ENCODE measurements around the gene NXN.

Gene NXN

DNA sequence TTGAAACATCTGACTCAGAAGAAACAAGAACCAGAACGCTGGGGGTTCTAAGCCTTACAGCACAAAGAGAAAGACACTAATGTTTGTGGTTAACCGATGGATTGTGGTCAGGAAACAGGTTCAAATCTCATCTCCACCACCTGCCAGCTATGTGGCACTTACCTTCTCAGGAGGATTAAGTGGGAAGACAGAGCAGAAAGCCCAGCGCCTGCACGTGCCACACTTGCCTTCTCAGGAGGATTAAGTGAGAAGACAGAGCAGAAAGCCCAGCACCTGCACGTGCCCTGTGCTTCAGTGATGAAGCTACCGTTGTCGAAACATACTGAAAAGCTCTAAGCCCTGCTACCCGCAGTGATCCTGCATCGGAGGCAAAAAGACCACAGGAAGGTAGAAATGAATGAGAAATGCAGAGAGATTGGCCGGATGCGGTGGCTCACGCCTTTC is 90.6 kb downstream of the NXN start:
- no peak for DNase-seq (ENCODE audit: low spot score)
- TF ChIP-seq, protein P1, sequence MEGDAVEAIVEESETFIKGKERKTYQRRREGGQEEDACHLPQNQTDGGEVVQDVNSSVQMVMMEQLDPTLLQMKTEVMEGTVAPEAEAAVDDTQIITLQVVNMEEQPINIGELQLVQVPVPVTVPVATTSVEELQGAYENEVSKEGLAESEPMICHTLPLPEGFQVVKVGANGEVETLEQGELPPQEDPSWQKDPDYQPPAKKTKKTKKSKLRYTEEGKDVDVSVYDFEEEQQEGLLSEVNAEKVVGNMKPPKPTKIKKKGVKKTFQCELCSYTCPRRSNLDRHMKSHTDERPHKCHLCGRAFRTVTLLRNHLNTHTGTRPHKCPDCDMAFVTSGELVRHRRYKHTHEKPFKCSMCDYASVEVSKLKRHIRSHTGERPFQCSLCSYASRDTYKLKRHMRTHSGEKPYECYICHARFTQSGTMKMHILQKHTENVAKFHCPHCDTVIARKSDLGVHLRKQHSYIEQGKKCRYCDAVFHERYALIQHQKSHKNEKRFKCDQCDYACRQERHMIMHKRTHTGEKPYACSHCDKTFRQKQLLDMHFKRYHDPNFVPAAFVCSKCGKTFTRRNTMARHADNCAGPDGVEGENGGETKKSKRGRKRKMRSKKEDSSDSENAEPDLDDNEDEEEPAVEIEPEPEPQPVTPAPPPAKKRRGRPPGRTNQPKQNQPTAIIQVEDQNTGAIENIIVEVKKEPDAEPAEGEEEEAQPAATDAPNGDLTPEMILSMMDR (IDR thresholded peaks at IDR 0.05; ENCODE audit: extremely low read depth, insufficient read depth, missing control alignments), result no peak
- in situ Hi-C loops (cut with MboI; ENCODE audit: low pct_unique_long_range_greater_than_20kb, low sequenced_read_pairs, unreplicated experiment), result no loop called here

DNA sequence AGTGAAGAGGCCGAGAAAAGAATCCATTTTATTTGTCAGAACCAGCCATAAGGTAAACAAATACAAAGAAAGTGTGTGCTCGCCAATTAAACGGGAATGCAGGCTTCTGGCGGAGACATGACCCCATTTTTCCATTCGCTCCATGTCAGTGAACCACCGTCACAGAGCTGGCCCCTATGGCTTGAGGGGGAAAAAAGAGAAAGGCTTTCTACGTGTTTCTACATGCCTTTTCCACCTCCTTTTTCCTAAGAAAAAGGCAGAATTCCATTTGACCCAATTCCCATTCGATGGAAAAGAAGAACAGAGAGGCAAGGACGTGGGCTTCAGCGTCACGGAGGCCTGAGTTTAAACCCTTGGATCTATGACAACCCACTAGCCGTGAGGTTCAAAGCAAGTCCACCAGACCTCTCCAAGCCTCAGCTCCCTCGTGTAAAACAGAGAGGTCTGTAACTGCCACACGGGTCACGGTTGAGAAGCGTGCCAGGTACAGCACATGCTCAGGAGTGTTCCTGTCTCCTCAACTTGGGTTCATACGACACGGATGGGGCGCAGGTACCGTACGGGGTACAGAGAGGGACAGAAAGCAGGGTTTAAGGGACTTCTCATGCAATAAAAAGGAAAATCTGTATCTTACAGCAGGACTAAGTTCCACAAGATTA is 91.9 kb downstream of the NXN start:
- DNase-seq (ENCODE audit: low spot score), result no peak
- TF ChIP-seq, protein P1 (IDR thresholded peaks at IDR 0.05; ENCODE audit: extremely low read depth, insufficient read depth, missing control alignments), result no peak
- in situ Hi-C loops (cut with MboI; ENCODE audit: low pct_unique_long_range_greater_than_20kb, low sequenced_read_pairs, unreplicated experiment), result no loop called here

DNA sequence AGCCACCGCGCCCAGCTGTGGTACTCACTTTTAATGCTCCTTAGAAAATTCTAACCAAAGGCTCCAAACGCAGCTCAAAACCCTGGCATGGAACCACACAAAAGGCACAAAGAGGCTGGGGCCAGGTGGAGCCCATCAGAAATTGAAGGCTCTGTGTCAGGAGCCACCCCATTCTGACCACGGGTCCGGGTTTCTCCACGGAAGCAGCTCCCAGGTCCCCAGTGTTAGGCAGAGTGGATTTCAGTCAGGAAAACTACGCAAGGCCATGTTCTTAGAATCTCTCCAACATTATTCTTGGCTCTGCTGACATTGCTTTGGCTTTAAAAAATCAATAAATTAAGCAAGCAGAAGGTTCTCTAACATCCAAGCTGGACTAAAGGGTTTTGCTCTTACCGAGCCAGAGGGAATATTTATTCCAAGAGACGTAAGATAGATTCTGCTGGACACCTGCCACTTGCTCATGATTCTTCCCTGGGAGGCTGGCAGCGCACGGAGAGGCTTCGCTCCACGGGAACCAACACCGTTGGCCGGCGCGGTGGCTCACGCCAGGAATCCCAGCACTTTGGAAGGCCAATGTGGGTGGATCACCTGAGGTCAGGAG is 93.5 kb downstream of the NXN start:
- in situ Hi-C loops (cut with MboI; ENCODE audit: low pct_unique_long_range_greater_than_20kb, low sequenced_read_pairs, unreplicated experiment), result no loop called here
- TF ChIP-seq, protein P1 (IDR thresholded peaks at IDR 0.05; ENCODE audit: extremely low read depth, insufficient read depth, missing control alignments), result no peak

DNA sequence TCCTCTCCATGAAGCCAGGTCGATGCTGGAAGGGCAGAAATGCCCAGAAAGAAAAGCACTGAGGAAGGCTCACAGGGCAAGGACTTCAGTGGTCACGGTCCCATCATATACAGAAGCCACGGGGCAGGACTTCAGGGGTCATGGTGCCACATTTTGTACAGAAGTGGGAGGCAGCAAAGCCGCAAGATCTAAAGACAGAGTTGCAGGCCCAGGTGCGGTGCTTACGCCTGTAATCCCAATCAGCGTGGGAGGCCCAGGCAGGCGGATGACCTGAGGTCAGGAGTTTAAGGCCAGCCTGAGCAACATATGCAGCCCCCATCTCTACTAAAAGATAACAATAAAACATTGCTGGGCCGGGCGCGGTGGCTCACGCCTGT is 96.0 kb downstream of the NXN start:
- no peak for DNase-seq (ENCODE audit: low spot score)
- in situ Hi-C loops (cut with MboI; ENCODE audit: low pct_unique_long_range_greater_than_20kb, low sequenced_read_pairs, unreplicated experiment), result no loop called here
- TF ChIP-seq, protein P1 (IDR thresholded peaks at IDR 0.05; ENCODE audit: extremely low read depth, insufficient read depth, missing control alignments), result no peak

More for the DNA sequence above, 93.5 kb downstream of the NXN start:
- DNase-seq (ENCODE audit: low spot score), result no peak

DNA sequence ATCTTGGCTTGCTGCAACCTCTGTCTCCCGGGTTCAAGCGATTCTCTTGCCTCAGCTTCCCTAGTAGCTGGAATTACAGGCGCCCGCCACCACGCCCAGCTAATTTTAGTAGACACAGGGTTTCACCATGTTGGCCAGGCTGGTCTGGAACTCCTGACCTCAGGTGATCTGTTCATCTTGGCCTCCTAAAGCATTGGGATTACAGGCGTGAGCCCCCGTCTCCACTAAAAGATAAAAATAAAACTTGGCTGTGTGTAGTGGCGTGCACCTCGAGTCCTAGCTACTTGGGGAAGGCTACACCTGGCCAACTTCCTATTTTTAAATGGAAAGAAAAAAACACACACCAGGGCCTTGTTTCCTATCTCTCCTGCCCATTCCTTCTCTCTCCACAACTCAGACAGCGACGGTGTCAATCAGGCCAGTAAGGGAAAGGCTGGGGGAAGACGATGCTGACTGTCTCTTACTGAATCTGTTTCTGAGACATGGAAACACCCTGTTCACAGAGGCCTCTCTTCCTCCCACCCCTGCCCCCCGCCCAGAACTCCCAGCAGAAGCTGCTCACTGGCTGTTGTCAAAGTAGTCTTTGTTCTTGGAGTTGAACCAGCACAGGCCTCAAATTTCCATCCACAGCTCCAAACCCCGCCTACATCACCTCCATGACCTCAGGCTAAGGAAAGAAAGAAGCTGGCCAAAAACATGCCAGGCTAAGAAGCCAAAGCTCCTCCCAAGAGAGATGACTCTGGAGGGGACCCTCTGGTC is 96.6 kb downstream of the NXN start:
- TF ChIP-seq, protein P1 (IDR thresholded peaks at IDR 0.05; ENCODE audit: extremely low read depth, insufficient read depth, missing control alignments), result no peak
- DNase-seq (ENCODE audit: low spot score), result no peak
- in situ Hi-C loops (cut with MboI; ENCODE audit: low pct_unique_long_range_greater_than_20kb, low sequenced_read_pairs, unreplicated experiment), result no loop called here

DNA sequence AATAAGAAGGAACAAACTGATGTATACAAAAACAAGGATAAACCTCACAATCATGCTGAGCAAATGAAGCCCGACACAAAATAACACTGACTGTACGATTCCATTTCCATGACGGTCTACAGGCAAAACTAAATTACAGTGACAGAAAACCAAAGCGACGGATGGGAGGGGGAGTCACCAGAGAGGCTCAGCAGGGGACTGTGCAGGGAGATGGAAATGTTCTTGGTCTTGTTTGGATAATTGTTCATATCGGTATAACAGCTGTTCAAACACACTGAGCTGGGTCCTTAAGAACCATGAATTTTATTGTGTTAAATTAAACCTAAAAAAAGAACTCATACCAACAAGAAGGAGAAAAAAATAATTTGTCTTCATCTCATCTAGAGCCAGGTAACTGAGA is 97.8 kb downstream of the NXN start:
- in situ Hi-C loops (cut with MboI; ENCODE audit: low pct_unique_long_range_greater_than_20kb, low sequenced_read_pairs, unreplicated experiment), result no loop called here
- no peak for DNase-seq (ENCODE audit: low spot score)
- TF ChIP-seq, protein P1 (IDR thresholded peaks at IDR 0.05; ENCODE audit: extremely low read depth, insufficient read depth, missing control alignments), result no peak
